HG03469 (cell line): ENCODE results near the gene PTPN7.
"Not testable (repeated sequence)": the region's sequence is repeated elsewhere in the genome, so short reads cannot be mapped to it uniquely, and the experiment has no call there.

Experiments
- ATAC-seq: cut with Tn5 transposase; IDR thresholded peaks from one replicate; pipeline ENCODE4 v1.9.1; 2021; ENCODE audit warnings: mild to moderate bottlenecking, moderate library complexity, moderate number of reproducible peaks; ENCODE audit not compliant: unreplicated experiment

Gene PTPN7

GRCh38 chr1:202154148-202154765, 6.1 kb downstream of the PTPN7 start:
- no peak for ATAC-seq

GRCh38 chr1:202153284-202153683, 7.1 kb downstream of the PTPN7 start:
- no peak for ATAC-seq

- no peak for ATAC-seq
Observed at GRCh38 chr1:202152399-202152798, 8.0 kb downstream of the PTPN7 start.

GRCh38 chr1:202151045-202151444, 9.4 kb downstream of the PTPN7 start:
- no peak for ATAC-seq

- no peak for ATAC-seq
Observed at GRCh38 chr1:202150602-202151001, 9.8 kb downstream of the PTPN7 start.

- no peak for ATAC-seq
Observed at GRCh38 chr1:202150187-202150586, 10.2 kb downstream of the PTPN7 start.

GRCh38 chr1:202149566-202149965, 10.8 kb downstream of the PTPN7 start:
- ATAC-seq = no peak

GRCh38 chr1:202148391-202148790, 12.0 kb downstream of the PTPN7 start:
- no peak for ATAC-seq

GRCh38 chr1:202146993-202147392, 13.4 kb downstream of the PTPN7 start:
- no peak for ATAC-seq

GRCh38 chr1:202146279-202146678, 14.1 kb downstream of the PTPN7 start:
- ATAC-seq = no peak

- ATAC-seq = not testable (repeated sequence)
Observed at GRCh38 chr1:202145744-202146140, 14.7 kb downstream of the PTPN7 start.

- ATAC-seq = no peak
Observed at GRCh38 chr1:202145068-202145743, 15.2 kb downstream of the PTPN7 start.

GRCh38 chr1:202144402-202145067, 15.9 kb downstream of the PTPN7 start, which contains the start of gene ARL8A:
ARL8A (minus strand) TSS chr1:202144737; CDS start chr1:202144572, 165 bp downstream.
- no peak for ATAC-seq

GRCh38 chr1:202143768-202144401, 16.5 kb downstream of the PTPN7 start:
- ATAC-seq = no peak

- ATAC-seq = no peak
Observed at GRCh38 chr1:202143011-202143767, 17.2 kb downstream of the PTPN7 start.

GRCh38 chr1:202141468-202141867, 18.9 kb downstream of the PTPN7 start:
- not testable (repeated sequence) for ATAC-seq

- no peak for ATAC-seq
Observed at GRCh38 chr1:202140833-202141232, 19.6 kb downstream of the PTPN7 start.

- ATAC-seq = no peak
Observed at GRCh38 chr1:202135221-202135721, 25.1 kb downstream of the PTPN7 start.

GRCh38 chr1:202134645-202135172, 25.7 kb downstream of the PTPN7 start:
- no peak for ATAC-seq

GRCh38 chr1:202133989-202134388, 26.4 kb downstream of the PTPN7 start:
- no peak for ATAC-seq
